Right cardiac atrium (tissue), 5 donors: ENCODE measurements around the gene BAIAP2L2. TPM values are rescaled to one million over a fixed set of nuclear protein-coding genes. Genes with fewer than 3 reads are reported as not detected.
A peak's percentile ranks its signal among the peaks of the same experiment; 100 is the strongest.

Experiments used
- ATAC-seq, 2 donors: fragments of 200-7000 bp; cut with Tn5 transposase; one replicate each; pipeline versions ENCODE4 v1.8.0 to v1.9.1; 2020; ENCODE audit warnings: moderate library complexity in 2 of 2, mild to moderate bottlenecking in 1 of 2
- DNase-seq, 3 donors: peaks; one replicate each; pipeline ENCODE4 v3.0.0-alpha.2; 2020
- H3K27ac ChIP-seq: one replicate; pipeline ENCODE4 v1.5.1; 2013; ENCODE audit warnings: mild to moderate bottlenecking, low read length, control low read depth, moderate library complexity
- H3K27me3 ChIP-seq: one replicate; pipeline ENCODE4 v1.6.1; 2013; ENCODE audit not compliant: control insufficient read depth, insufficient read depth
- H3K4me1 ChIP-seq: one replicate; pipeline ENCODE4 v1.6.1; 2013; ENCODE audit warnings: low read length; ENCODE audit not compliant: control insufficient read depth, insufficient read depth
- H3K4me3 ChIP-seq: one replicate; pipeline ENCODE4 v1.5.1; 2013; ENCODE audit warnings: low read length, control low read depth
- H3K9me3 ChIP-seq: one replicate; pipeline ENCODE4 v1.6.1; 2013; ENCODE audit warnings: low read length; ENCODE audit not compliant: control insufficient read depth
- whole genome bisulfite sequencing: extraction: QIAGEN DNeasy Blood & Tissue Kit; methylation state at CpG from one replicate; pipeline ENCODE4 v1.1.7; 2013; 5-methylcytosine and 5-hydroxymethylcytosine counted together
- intact Hi-C, 4 donors: fragments of 100-400 bp; cut with DNase I; formaldehyde crosslinking; loops; one replicate each; pipeline versions ENCODE4 v1.11.0 to v1.14.0; 2022 to 2023
- polyA plus RNA-seq: library from polyadenylated mRNA; stranded (reverse); fragments of 200-250 nt; gene quantifications from one replicate; pipeline ENCODE4 v1.2.3, GENCODE V29; 2013
- total RNA-seq, 4 donors: library from RNA; stranded (reverse); fragmentation: NEBNext Ultra II Directional; extraction: Animal tissue kit (Norgen Biotek cat#: 25700); gene quantifications; one replicate each; pipeline ENCODE4 v1.2.1, GENCODE V29; 2021
- donor health status: healthy with polysubstance abuse.
- donor health status: DM: no; HTN: yes; CAD: no.
- donor health status: DM: no; HTN: no; CAD: no.
- donor health status: DM: no; HTN: yes; CAD: no; lungs with severe emphysema.
- donor health status: DM: yes; HTN: yes; CAD: no.

Gene BAIAP2L2
- total and polyA plus RNA-seq, 5 donors, result 0.17 to 0.53 (median 0.20) TPM; not detected in 2

GRCh38 chr22:38073150-38074130, 37.0 kb downstream of the BAIAP2L2 start:
- Histone ChIP-seq H3K9me3 (no peaks in the 10 kb centered on the region), H3K4me1 (peaks cover 10% of the 10 kb centered on the region), H3K4me3 (no peak overlapping the region), H3K27me3 (no peaks in the 10 kb centered on the region), H3K27ac (no peak overlapping the region)
- intact Hi-C loops, result no loop called here
- DNase-seq (no peak), ATAC-seq (no peak)
- WGBS, result 95% methylated on average over 28 of the region's 28 CpGs

GRCh38 chr22:38072322-38073149, 37.9 kb downstream of the BAIAP2L2 start:
- DNase-seq (no peak), ATAC-seq (no peak)
- Histone ChIP-seq H3K27ac (no peak overlapping the region), H3K4me3 (no peak overlapping the region), H3K4me1 (peaks cover 10% of the 10 kb centered on the region), H3K9me3 (no peaks in the 10 kb centered on the region), H3K27me3 (no peaks in the 10 kb centered on the region)
- WGBS, result 93% methylated on average over 25 of the region's 25 CpGs
- intact Hi-C loops, result no loop called here

GRCh38 chr22:38071421-38072321, 38.8 kb downstream of the BAIAP2L2 start:
- Histone ChIP-seq H3K4me1 (peaks cover 10% of the 10 kb centered on the region), H3K27ac (no peak overlapping the region), H3K4me3 (no peak overlapping the region), H3K9me3 (no peaks in the 10 kb centered on the region), H3K27me3 (no peaks in the 10 kb centered on the region)
- intact Hi-C loops, result no loop called here
- ATAC-seq, result no peak
- DNase-seq, result no peak
- 93% methylated on average over 22 of the region's 22 CpGs for WGBS

- DNase-seq (no peak), ATAC-seq (no peak)
- intact Hi-C loops, result no loop called here
- no peak overlapping the region for H3K4me3 ChIP-seq
- peaks cover 10% of the 10 kb centered on the region for H3K4me1 ChIP-seq
- peak overlapping the region; percentile 88 for H3K27ac ChIP-seq
- H3K9me3 ChIP-seq, result no peaks in the 10 kb centered on the region
- 82% methylated on average over 11 of the region's 11 CpGs for WGBS
- no peaks in the 10 kb centered on the region for H3K27me3 ChIP-seq
Measured at GRCh38 chr22:38070250-38070921, 40.1 kb downstream of the BAIAP2L2 start.

GRCh38 chr22:38069372-38070249, 40.9 kb downstream of the BAIAP2L2 start:
- 53% methylated on average over 21 of the region's 21 CpGs for WGBS
- Histone ChIP-seq H3K9me3 (no peaks in the 10 kb centered on the region), H3K4me1 (peaks cover 10% of the 10 kb centered on the region), H3K27ac (peak overlapping the region; percentile 88), H3K4me3 (no peak overlapping the region), H3K27me3 (no peaks in the 10 kb centered on the region)
- peak; percentile 73 to 93 (median 89) for DNase-seq
- intact Hi-C loops, result loop anchor here in 2 of 4 donors (5.0 kb wide), 2 partner anchors 283 to 503 kb away; partner anchors contain the start of gene DMC1 (in 1 of the 2)
- peak; percentile 63 to 80 for ATAC-seq

GRCh38 chr22:38068641-38069371, 41.7 kb downstream of the BAIAP2L2 start:
- H3K9me3 ChIP-seq, result no peaks in the 10 kb centered on the region
- peak overlapping the region; percentile 63 for H3K27ac ChIP-seq
- H3K4me1 ChIP-seq, result peaks cover 10% of the 10 kb centered on the region
- ATAC-seq (peak in 1 of 2 donors; percentile 1), DNase-seq (peak in 2 of 3 donors; percentile 48 to 55)
- intact Hi-C loops, result loop anchor here in 2 of 4 donors (5.0 kb wide), 2 partner anchors 283 to 503 kb away; partner anchors contain the start of gene DMC1 (in 1 of the 2)
- no peak overlapping the region for H3K4me3 ChIP-seq
- no peaks in the 10 kb centered on the region for H3K27me3 ChIP-seq
- WGBS, result 77% methylated on average over 13 of the region's 13 CpGs

GRCh38 chr22:38067761-38068360, 42.6 kb downstream of the BAIAP2L2 start:
- no peaks in the 10 kb centered on the region for H3K9me3 ChIP-seq
- intact Hi-C loops, result loop anchor here in 2 of 4 donors (5.0 kb wide), 2 partner anchors 284 to 504 kb away; partner anchors contain the start of gene DMC1 (in 1 of the 2)
- peak overlapping the region; percentile 63 for H3K27ac ChIP-seq
- H3K27me3 ChIP-seq, result no peaks in the 10 kb centered on the region
- WGBS, result 82% methylated on average over 13 of the region's 13 CpGs
- peaks cover 10% of the 10 kb centered on the region for H3K4me1 ChIP-seq
- ATAC-seq, result no peak
- peak in 1 of 3 donors; percentile 38 for DNase-seq
- no peak overlapping the region for H3K4me3 ChIP-seq

- DNase-seq, result peak in 2 of 3 donors; percentile 72
- Histone ChIP-seq H3K4me1 (peaks cover 10% of the 10 kb centered on the region), H3K9me3 (no peaks in the 10 kb centered on the region), H3K27me3 (no peaks in the 10 kb centered on the region), H3K27ac (no peak overlapping the region), H3K4me3 (no peak overlapping the region)
- intact Hi-C loops, result loop anchor here in 2 of 4 donors (5.0 kb wide), 2 partner anchors 285 to 505 kb away; partner anchors contain the start of gene DMC1 (in 1 of the 2)
- WGBS, result 63% methylated on average over 8 of the region's 8 CpGs
- ATAC-seq, result peak in 1 of 2 donors; percentile 12
Measured at GRCh38 chr22:38067028-38067415, 43.5 kb downstream of the BAIAP2L2 start.
